DMS 273 (cell line): ENCODE data around the gene ZNF441.
A peak's percentile ranks its signal among the peaks of the same experiment; 100 is the strongest.
"Not testable (repeated sequence)": the region's sequence is repeated elsewhere in the genome, so short reads cannot be mapped to it uniquely, and the experiment has no call there.

Experiments used
- DNase-seq: peaks from one replicate; lab custom pipeline; 2025; ENCODE audit not compliant: unreplicated experiment; lab: John Stamatoyannopoulos, UW

ZNF441 gene

GRCh38 chr19:11776669-11777068, 9.9 kb downstream of the ZNF441 start:
- DNase-seq: not testable (repeated sequence)

- no peak for DNase-seq
Observed at GRCh38 chr19:11780431-11781020, 13.7 kb downstream of the ZNF441 start.

GRCh38 chr19:11781295-11782057, 14.7 kb downstream of the ZNF441 start:
- peak; percentile 23 for DNase-seq

GRCh38 chr19:11783767-11784166, 17.0 kb downstream of the ZNF441 start:
- DNase-seq: no peak

GRCh38 chr19:11784356-11784755, 17.6 kb downstream of the ZNF441 start:
- no peak for DNase-seq

GRCh38 chr19:11787536-11787935, 20.7 kb downstream of the ZNF441 start:
- no peak for DNase-seq

- DNase-seq: no peak
Observed at GRCh38 chr19:11792942-11793341, 26.1 kb downstream of the ZNF441 start.

GRCh38 chr19:11797491-11797890, 30.7 kb downstream of the ZNF441 start:
- peak; percentile 96 for DNase-seq

GRCh38 chr19:11798391-11799330, 31.9 kb downstream of the ZNF441 start, which contains the start of gene ZNF491:
Gene ZNF491 (plus strand): TSS chr19:11798523. CDS start chr19:11805954, 7,431 bp downstream.
- DNase-seq: peak; percentile 97

GRCh38 chr19:11806354-11807098, 39.7 kb downstream of the ZNF441 start:
- no peak for DNase-seq

- DNase-seq: no peak
Observed at GRCh38 chr19:11807099-11807380, 40.2 kb downstream of the ZNF441 start.

GRCh38 chr19:11813703-11814028, 46.9 kb downstream of the ZNF441 start:
- no peak for DNase-seq

- peak; percentile 96 for DNase-seq
Observed at GRCh38 chr19:11814029-11814699, 47.4 kb downstream of the ZNF441 start, which contains the start of gene ZNF440. Gene ZNF440 (plus strand): TSS chr19:11814273. CDS start chr19:11814448, 175 bp downstream.

GRCh38 chr19:11814700-11815035, 47.9 kb downstream of the ZNF441 start:
- peak; percentile 52 for DNase-seq

GRCh38 chr19:11821474-11822109, 54.8 kb downstream of the ZNF441 start:
- DNase-seq: no peak

GRCh38 chr19:11828957-11829876, 62.4 kb downstream of the ZNF441 start:
- not testable (repeated sequence) for DNase-seq

GRCh38 chr19:11832253-11832912, 65.6 kb downstream of the ZNF441 start:
- no peak for DNase-seq

- DNase-seq: peak; percentile 6
Observed at GRCh38 chr19:11833541-11833940, 66.7 kb downstream of the ZNF441 start.
